Stimulated activated CD8-positive, alpha-beta memory T cell treated with anti-CD3 and anti-CD28 coated beads, Interleukin-4, amount 100 ng/mL, for 24 hours (primary cell): ENCODE measurements around the gene ARHGEF11.

Experiments used
- DNase-seq: peaks from one replicate; pipeline ENCODE4 v3.0.0-alpha.2; 2020; ENCODE audit warnings: low read depth

The ARHGEF11 gene

GRCh38 chr1:156894001-156894400, 151.5 kb downstream of the ARHGEF11 start:
- no peak for DNase-seq

GRCh38 chr1:156893048-156893953, 152.2 kb downstream of the ARHGEF11 start, which contains the start of gene PEAR1:
PEAR1 (plus strand) TSS chr1:156893718; CDS start chr1:156903927, 10,209 bp downstream.
- no peak for DNase-seq

GRCh38 chr1:156892190-156893047, 153.1 kb downstream of the ARHGEF11 start:
- peak; percentile 81 for DNase-seq

GRCh38 chr1:156889802-156890580, 155.6 kb downstream of the ARHGEF11 start:
- peak; percentile 36 for DNase-seq

- DNase-seq, result no peak
These were observed 157.8 kb downstream of the ARHGEF11 start for GRCh38 chr1:156887734-156888133.

- DNase-seq, result no peak
These were observed 158.2 kb downstream of the ARHGEF11 start for GRCh38 chr1:156887317-156887716.

GRCh38 chr1:156886583-156887281, 158.8 kb downstream of the ARHGEF11 start:
- no peak for DNase-seq

- no peak for DNase-seq
These were observed 159.6 kb downstream of the ARHGEF11 start for GRCh38 chr1:156885880-156886355.

- no peak for DNase-seq
These were observed 160.2 kb downstream of the ARHGEF11 start for GRCh38 chr1:156885314-156885713.
